Endometrium (tissue), 2 donors: ENCODE measurements around the gene HHAT.

Experiments
- FAIRE-seq: peaks from 2 replicates; lab custom pipeline; 2012; peaks lifted over from hg19 to GRCh38; lab: Jason Lieb, UNC
- donor health status: control.
- donor health status: control.

Gene HHAT

GRCh38 chr1:210553711-210554110 is 225.0 kb downstream of the HHAT start:
- no peak for FAIRE-seq

- FAIRE-seq = no peak
These were observed 225.7 kb downstream of the HHAT start for GRCh38 chr1:210554382-210554781.

- FAIRE-seq = no peak
These were observed 227.8 kb downstream of the HHAT start for GRCh38 chr1:210556475-210556874.

- FAIRE-seq = no peak
These were observed 228.8 kb downstream of the HHAT start for GRCh38 chr1:210557426-210558077.

GRCh38 chr1:210558302-210558701 is 229.6 kb downstream of the HHAT start:
- no peak for FAIRE-seq

GRCh38 chr1:210565306-210565705 is 236.6 kb downstream of the HHAT start:
- no peak for FAIRE-seq

- no peak for FAIRE-seq
These were observed 239.9 kb downstream of the HHAT start for GRCh38 chr1:210568631-210569030.

- no peak for FAIRE-seq
These were observed 241.4 kb downstream of the HHAT start for GRCh38 chr1:210570116-210570515.

- FAIRE-seq = no peak
These were observed 242.9 kb downstream of the HHAT start for GRCh38 chr1:210571356-210572284.

GRCh38 chr1:210573141-210573540 is 244.4 kb downstream of the HHAT start:
- no peak for FAIRE-seq

- FAIRE-seq = no peak
These were observed 253.7 kb downstream of the HHAT start for GRCh38 chr1:210582205-210582970.

GRCh38 chr1:210584439-210585113 is 255.9 kb downstream of the HHAT start:
- FAIRE-seq = no peak

GRCh38 chr1:210586771-210587170 is 258.1 kb downstream of the HHAT start:
- no peak for FAIRE-seq

- FAIRE-seq = no peak
These were observed 258.9 kb downstream of the HHAT start for GRCh38 chr1:210587566-210587965.

GRCh38 chr1:210588357-210588756 is 259.7 kb downstream of the HHAT start:
- FAIRE-seq = no peak

GRCh38 chr1:210588946-210589345 is 260.2 kb downstream of the HHAT start:
- FAIRE-seq = no peak

- no peak for FAIRE-seq
These were observed 262.5 kb downstream of the HHAT start for GRCh38 chr1:210591214-210591613.

- FAIRE-seq = no peak
These were observed 265.9 kb downstream of the HHAT start for GRCh38 chr1:210594605-210595004.

- no peak for FAIRE-seq
These were observed 267.9 kb downstream of the HHAT start for GRCh38 chr1:210596641-210597040.

- FAIRE-seq = no peak
These were observed 268.9 kb downstream of the HHAT start for GRCh38 chr1:210597555-210598134.

- no peak for FAIRE-seq
These were observed 269.5 kb downstream of the HHAT start for GRCh38 chr1:210598135-210598652.
